GM19467 (cell line): ENCODE measurements around the gene TMEM143.
"Not testable (repeated sequence)": the region's sequence is repeated elsewhere in the genome, so short reads cannot be mapped to it uniquely, and the experiment has no call there.

Experiments
- ATAC-seq: cut with Tn5 transposase; IDR thresholded peaks from one replicate; pipeline ENCODE4 v1.9.1; 2021; ENCODE audit warnings: mild to moderate bottlenecking, moderate library complexity; ENCODE audit not compliant: unreplicated experiment

TMEM143 gene

DNA sequence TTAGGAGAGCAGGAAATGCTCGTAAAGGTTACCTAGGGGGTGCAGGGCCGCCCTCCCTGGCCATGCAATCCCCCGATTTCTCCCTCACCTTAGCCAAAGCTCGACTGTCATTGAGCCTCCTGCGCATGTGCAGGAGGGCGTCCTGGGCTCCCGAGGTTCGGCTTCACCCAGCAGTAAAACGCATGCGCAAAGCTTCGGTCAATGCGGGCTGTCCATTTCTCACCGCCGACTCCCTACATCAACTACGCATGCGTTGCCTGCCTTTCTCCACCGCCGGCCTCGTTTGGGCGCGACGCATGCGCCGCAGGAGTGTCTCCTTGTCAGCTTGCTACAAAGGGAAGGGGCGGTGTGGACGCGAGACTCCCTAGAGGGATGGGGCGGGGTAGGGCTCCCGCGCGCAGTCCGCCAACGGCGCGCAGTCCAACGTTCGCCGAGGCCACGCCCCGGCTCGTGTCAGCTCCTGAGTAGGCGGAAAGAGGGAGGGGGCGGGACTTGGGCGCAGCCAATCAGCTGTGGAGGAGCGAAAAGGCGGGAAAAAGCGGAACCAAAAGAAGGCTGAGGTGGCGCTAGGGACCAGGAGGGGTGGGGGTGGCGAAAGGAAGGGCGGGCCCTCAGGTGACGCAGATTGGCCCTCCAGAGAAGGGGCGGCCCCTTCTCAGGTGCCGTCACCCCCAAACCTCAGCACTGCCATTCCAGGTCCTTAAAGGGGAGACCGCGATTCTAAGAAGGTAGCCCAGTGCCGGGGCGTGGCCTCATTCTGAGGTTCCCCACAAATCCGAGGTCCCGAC lies at the start of gene TMEM143, which contains the start of gene SYNGR4:
Gene TMEM143, minus strand, starts transcription at position 131 of the 788 bp plus-strand sequence. Its CDS starts 20 bp downstream, at position 111.
Gene SYNGR4, plus strand, starts transcription at position 558 of the 788 bp plus-strand sequence. CDS start 1,476 bp downstream, outside the sequence.
- ATAC-seq: peak; percentile 77

GRCh38 chr19:48405850-48406249 lies 42.1 kb upstream of the TMEM143 start:
- ATAC-seq: no peak

- no peak for ATAC-seq
Observed at GRCh38 chr19:48405010-48405659, 41.4 kb upstream of the TMEM143 start.

GRCh38 chr19:48403606-48404005 lies 39.9 kb upstream of the TMEM143 start:
- ATAC-seq: no peak

- no peak for ATAC-seq
Observed at GRCh38 chr19:48401287-48401686, 37.5 kb upstream of the TMEM143 start.

DNA sequence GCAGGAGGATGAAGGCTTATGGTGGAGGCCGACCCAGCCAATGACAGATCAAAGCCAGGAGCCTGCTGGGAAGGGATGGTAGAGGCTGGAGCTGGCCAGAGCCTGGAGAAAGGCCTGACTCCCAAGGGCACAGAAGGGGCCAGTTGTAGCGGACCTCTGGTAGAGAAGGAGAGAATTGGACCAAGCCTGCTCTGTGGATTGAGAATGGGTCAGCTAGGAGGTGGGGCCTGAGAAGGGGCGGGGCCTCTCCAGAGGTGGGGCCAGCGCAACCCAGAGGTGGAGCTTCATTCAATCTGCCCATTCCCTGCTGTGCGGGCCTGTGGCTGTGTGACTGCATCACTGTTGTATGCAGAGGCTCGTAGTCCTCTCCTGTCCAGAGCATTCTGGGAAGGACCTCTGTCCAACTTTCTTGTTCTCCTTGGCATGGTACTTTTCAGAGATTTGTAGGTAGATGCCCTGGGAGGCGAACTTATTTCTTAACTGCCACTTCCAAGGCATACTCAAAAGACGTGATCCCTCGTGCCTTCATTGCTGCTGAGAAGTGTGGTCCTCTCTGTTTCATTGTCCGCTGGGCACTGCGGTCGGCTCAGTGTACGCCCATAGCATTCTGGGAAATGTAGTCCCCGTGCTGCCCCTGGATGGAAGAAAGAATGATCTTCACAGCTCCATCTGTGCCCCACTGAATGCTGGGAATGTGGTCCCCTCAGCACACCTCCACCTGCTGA lies 36.4 kb upstream of the TMEM143 start:
- ATAC-seq: no peak

DNA sequence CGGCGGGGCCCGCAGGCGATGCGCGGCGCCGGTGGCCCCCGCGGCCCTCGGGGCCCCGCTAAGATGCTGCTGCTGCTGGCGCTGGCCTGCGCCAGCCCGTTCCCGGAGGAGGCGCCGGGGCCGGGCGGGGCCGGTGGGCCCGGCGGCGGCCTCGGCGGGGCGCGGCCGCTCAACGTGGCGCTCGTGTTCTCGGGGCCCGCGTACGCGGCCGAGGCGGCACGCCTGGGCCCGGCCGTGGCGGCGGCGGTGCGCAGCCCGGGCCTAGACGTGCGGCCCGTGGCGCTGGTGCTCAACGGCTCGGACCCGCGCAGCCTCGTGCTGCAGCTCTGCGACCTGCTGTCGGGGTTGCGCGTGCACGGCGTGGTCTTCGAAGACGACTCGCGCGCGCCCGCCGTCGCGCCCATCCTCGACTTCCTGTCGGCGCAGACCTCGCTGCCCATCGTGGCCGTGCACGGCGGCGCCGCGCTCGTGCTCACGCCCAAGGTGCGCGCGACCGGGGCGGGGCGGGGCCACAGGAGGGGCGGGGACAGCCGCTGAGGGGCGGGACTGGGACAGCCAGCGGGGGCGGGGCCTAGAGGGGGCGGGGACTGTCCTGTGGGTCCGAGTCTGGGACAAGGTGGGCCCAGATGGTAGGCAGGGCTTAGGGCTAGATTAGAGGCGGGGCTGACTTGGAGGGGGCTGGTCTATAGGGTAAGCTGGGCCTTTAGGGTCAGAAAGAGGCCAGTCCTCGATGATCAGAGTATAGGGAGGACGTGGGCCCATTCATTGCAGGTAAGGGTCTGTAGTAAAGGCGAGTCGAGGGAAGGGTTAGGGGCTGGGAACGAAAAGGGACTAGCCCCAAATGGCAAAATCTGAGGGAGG lies 34.9 kb upstream of the TMEM143 start:
- ATAC-seq: no peak

GRCh38 chr19:48398102-48398374 lies 34.3 kb upstream of the TMEM143 start:
- no peak for ATAC-seq

GRCh38 chr19:48397263-48398101 lies 33.7 kb upstream of the TMEM143 start:
- no peak for ATAC-seq

GRCh38 chr19:48396824-48397176 lies 33.1 kb upstream of the TMEM143 start:
- ATAC-seq: no peak

DNA sequence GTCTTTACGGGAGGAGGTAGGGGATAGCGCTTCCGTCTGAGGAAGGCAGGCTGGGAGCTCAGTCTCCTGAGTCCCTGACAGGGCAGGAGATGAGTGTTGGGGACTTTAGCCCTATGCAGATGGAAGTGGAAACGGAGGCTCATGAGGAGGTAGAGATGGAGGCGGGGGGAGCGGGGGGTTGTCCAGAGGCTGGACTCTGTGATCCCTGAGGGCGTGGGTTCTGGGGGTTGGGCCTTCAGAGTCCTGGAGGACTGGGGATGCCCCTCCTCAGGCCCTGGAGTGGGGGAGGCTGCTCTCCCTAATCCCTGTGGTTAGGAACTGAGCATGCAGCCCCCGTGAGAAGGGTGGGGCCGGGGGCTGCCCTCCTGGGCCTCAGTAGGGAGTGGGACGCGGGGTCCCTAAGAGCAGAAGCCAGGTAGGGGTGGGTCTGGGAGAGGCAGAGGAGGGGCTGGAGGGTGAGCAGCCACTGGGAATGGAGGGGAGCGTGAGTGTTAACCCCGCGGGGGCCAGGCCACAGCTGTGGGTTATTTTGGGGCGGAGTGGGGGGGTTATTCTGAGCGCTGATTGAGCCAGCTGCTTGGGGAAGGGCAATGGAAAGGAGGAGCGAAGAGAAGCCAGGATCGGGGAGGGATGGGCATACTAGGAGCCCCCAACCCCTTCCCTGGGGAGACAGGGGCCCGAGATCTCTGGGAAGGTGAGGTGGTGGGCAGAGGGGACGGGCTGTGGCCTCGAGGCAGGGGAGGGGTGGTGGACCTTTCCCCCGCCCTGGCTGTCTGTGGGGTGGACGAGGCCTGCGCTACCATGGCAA lies 32.5 kb upstream of the TMEM143 start:
- no peak for ATAC-seq

GRCh38 chr19:48395499-48395898 lies 31.8 kb upstream of the TMEM143 start:
- ATAC-seq: no peak

DNA sequence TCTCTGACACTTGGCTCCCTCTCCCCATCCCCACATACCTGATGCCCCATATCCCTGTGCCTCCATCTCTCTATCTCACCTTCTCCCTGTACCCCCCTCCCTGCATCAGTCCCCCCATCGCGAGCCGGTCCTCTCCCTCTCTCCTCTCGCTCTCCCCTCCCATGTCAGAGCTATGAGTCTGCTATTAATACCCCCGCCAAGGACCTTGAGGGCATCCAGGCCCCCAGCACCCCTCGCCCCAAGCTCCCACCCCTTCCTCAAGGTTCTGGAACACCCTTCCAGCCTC lies 31.4 kb upstream of the TMEM143 start:
- ATAC-seq: no peak

- no peak for ATAC-seq
Observed at GRCh38 chr19:48394331-48395169, 30.8 kb upstream of the TMEM143 start.

DNA sequence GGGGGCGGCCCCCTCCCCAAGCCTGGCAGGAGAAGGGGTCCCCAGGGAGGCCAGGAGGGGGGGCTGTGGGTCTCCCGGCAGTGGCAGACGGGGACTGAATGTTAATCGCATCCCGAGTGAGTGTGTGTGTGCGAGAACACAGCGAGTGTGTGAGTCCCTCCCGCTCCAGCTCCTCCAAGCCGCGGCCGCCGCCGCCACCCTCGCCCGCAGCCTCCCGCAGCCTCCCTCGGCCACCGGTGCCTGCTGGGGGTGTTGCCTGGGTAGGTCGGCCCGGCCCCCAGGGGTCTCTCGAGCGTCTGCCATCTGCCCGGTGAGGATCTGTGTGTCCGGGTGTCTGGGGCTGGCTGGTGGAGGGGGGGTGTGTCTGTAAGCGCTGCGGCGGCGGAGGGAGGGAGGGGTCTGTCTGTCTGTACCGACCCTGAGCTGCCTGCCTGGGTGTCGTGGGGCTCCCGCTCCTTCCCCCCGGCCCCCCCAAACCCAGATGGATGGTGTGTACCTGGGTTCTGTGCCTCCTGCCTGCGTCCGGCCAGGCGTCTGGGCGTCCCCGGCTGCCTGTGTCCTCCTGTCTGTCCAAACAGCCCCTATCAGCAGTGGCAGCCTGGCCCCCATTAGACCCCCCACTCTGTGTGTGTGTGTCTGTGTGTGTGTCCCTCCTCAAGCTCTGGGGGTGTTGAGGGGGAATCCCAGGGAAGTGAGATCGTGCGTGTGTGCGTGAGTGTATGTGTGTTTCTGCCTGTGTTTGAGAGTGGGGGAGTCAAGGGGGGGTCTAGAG lies 30.0 kb upstream of the TMEM143 start, which contains the start of gene GRIN2D:
Gene GRIN2D, plus strand, starts transcription at position 110 of the 772 bp plus-strand sequence. CDS start 4,725 bp downstream, outside the sequence.
- ATAC-seq: no peak

- no peak for ATAC-seq
Observed at GRCh38 chr19:48392860-48393558, 29.3 kb upstream of the TMEM143 start.

DNA sequence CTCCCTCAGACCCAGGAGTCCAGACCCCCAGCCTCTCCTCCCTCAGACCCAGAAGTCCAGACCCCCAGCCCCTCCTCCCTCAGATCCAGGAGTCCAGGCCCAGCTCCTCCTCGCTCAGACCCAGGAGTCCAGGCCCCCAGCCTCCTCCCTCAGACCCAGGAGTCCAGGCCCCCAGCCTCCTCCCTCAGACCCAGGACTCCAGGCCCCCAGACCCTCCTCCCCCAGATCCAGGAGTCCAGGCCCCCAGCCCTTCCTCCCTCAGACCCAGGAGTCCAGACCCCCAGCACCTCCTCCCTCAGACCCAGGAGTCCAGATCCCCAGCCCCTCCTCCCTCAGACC lies 28.2 kb upstream of the TMEM143 start:
- not testable (repeated sequence) for ATAC-seq
